GM23338 (cell line): ENCODE results near the gene ABCB11. TPM values are rescaled to one million over a fixed set of nuclear protein-coding genes. Genes with fewer than 3 reads are reported as not detected.

ENCODE experiments used
- ATAC-seq: fragments of 200-7000 bp; cut with Tn5 transposase; 3 replicates; pipeline ENCODE4 v1.9.1; 2020
- DNase-seq: peaks from one replicate; pipeline ENCODE4 v3.0.0-alpha.2; 2015; ENCODE audit warnings: low spot score
- H2AFZ ChIP-seq: fragments of 200-600 bp; sonication (generic); 2 replicates; pipeline ENCODE4 v1.8.0; 2016; ENCODE audit warnings: antibody characterized with exemption, mild to moderate bottlenecking, moderate library complexity
- H3F3A ChIP-seq: fragments of 200-600 bp; sonication (generic); replicated peaks from 2 replicates; pipeline ENCODE4 v1.8.0; 2017; ENCODE audit warnings: antibody characterized with exemption, mixed run types, low read depth
- H3K27ac ChIP-seq: fragments of 200-600 bp; sonication (generic); 2 replicates; pipeline ENCODE4 v1.6.1; 2016; ENCODE audit warnings: low read depth
- H3K27me3 ChIP-seq: fragments of 200-600 bp; sonication (generic); 2 replicates; pipeline ENCODE4 v1.8.0; 2016; ENCODE audit warnings: mild to moderate bottlenecking, mixed run types, moderate library complexity; ENCODE audit not compliant: insufficient read depth
- H3K36me3 ChIP-seq: fragments of 200-600 bp; sonication (generic); 2 replicates; pipeline ENCODE4 v1.8.0; 2016; ENCODE audit warnings: mild to moderate bottlenecking; ENCODE audit not compliant: insufficient read depth
- H3K4me1 ChIP-seq: fragments of 200-600 bp; sonication (generic); 2 replicates; pipeline ENCODE4 v1.8.0; 2016; ENCODE audit warnings: mild to moderate bottlenecking, moderate library complexity; ENCODE audit not compliant: insufficient read depth
- H3K4me2 ChIP-seq: fragments of 200-600 bp; sonication (generic); 2 replicates; pipeline ENCODE4 v1.7.1; 2017; ENCODE audit warnings: mixed run types
- H3K4me3 ChIP-seq: fragments of 200-600 bp; sonication (generic); 2 replicates; pipeline ENCODE4 v1.6.1; 2016; ENCODE audit warnings: mixed run types
- H3K79me2 ChIP-seq: fragments of 200-600 bp; sonication (generic); replicated peaks from 2 replicates; pipeline ENCODE4 v1.8.0; 2017; ENCODE audit warnings: mild to moderate bottlenecking; ENCODE audit not compliant: insufficient read depth
- H3K9me2 ChIP-seq: fragments of 200-600 bp; sonication (generic); 2 replicates; pipeline ENCODE4 v1.8.0; 2017; ENCODE audit not compliant: insufficient read depth
- H4K20me1 ChIP-seq: fragments of 200-600 bp; sonication (generic); replicated peaks from 2 replicates; pipeline ENCODE4 v1.8.0; 2017; ENCODE audit warnings: mild to moderate bottlenecking; ENCODE audit not compliant: insufficient read depth
- H3K27ac Mint-ChIP-seq: 2 replicates; pipeline ENCODE4 v1.8.0; 2020; ENCODE audit warnings: inconsistent platforms, mild to moderate bottlenecking, moderate library complexity, mixed read lengths
- H3K27me3 Mint-ChIP-seq: 3 replicates; pipeline ENCODE4 v1.8.0; 2022; ENCODE audit warnings: low read depth, mild to moderate bottlenecking, moderate library complexity, mixed read lengths, inconsistent platforms; ENCODE audit not compliant: insufficient read depth, poor library complexity
- H3K36me3 Mint-ChIP-seq: 3 replicates; pipeline ENCODE4 v1.8.0; 2021; ENCODE audit warnings: low read depth, mild to moderate bottlenecking, inconsistent platforms, moderate library complexity, mixed read lengths
- H3K4me1 Mint-ChIP-seq: 3 replicates; pipeline ENCODE4 v1.8.0; 2020; ENCODE audit warnings: mild to moderate bottlenecking, inconsistent platforms, mixed read lengths
- H3K4me3 Mint-ChIP-seq: 3 replicates; pipeline ENCODE4 v1.8.0; 2021; ENCODE audit warnings: moderate library complexity, mild to moderate bottlenecking, inconsistent platforms, mixed read lengths
- H3K9me3 Mint-ChIP-seq: 3 replicates; pipeline ENCODE4 v1.8.0; 2020; ENCODE audit warnings: moderate library complexity, mild to moderate bottlenecking, inconsistent platforms, mixed read lengths
- CREB1 ChIP-seq: fragments of 250-450 bp; sonication (Bioruptor Pico); IDR thresholded peaks from 2 replicates; pipeline ENCODE4 v1.5.0; 2020; ENCODE audit warnings: low read depth, mild to moderate bottlenecking, moderate library complexity
- EZH2phosphoT487 ChIP-seq: fragments of 200-600 bp; sonication (generic); IDR thresholded peaks from one replicate; pipeline ENCODE4 v1.8.1; 2018; ENCODE audit warnings: antibody characterized with exemption; ENCODE audit not compliant: unreplicated experiment
- NANOG ChIP-seq: IDR thresholded peaks from 2 replicates; pipeline ENCODE4 v1.6.1; 2016; ENCODE audit warnings: antibody characterized with exemption, borderline replicate concordance
- POLR2AphosphoS5 ChIP-seq: IDR thresholded peaks from 2 replicates; pipeline ENCODE4 v1.6.1; 2016; ENCODE audit warnings: antibody characterized with exemption, low read depth
- ZNF114 ChIP-seq: fragments of 250-450 bp; sonication (Bioruptor Pico); IDR thresholded peaks from 2 replicates; pipeline ENCODE4 v1.5.0; 2020; ENCODE audit warnings: mild to moderate bottlenecking, moderate library complexity
- polyA plus RNA-seq: library from polyadenylated mRNA; unstranded; fragments of >200 nt; fragmentation: Nextera tagmentation; extraction: Ambion mirVana; gene quantifications from 2 replicates; pipeline ENCODE4 v1.2.1, GENCODE V29; 2016
- total RNA-seq: library from RNA; depleted of rRNA; stranded (reverse); fragments of >200 nt; shearing (Covaris generic); gene quantifications from 2 replicates; pipeline ENCODE4 v1.2.3, GENCODE V29; 2014
- TF ChIP-seq, protein P1 (sequence below): fragments of 250-450 bp; sonication (Bioruptor Pico); IDR thresholded peaks from 2 replicates; pipeline ENCODE4 v1.5.0; 2020; ENCODE audit warnings: mild to moderate bottlenecking, moderate library complexity
- TF ChIP-seq, protein P2 (sequence below), 2 experiments: fragments of 200-600 bp in 1 of 2; sonication (generic) in 1 of 2; conservative IDR thresholded peaks; 2 replicates each; pipeline versions ENCODE4 v1.5.1 to v1.6.1; 2016 to 2017; ENCODE audit warnings: antibody characterized with exemption in 2 of 2, low read depth in 2 of 2, mild to moderate bottlenecking in 2 of 2, moderate library complexity in 1 of 2
- TF ChIP-seq, protein P3 (sequence below): IDR thresholded peaks from one replicate; pipeline ENCODE4 v1.6.1; 2018; ENCODE audit warnings: antibody characterized with exemption; ENCODE audit not compliant: unreplicated experiment

ABCB11 gene
- total and polyA plus RNA-seq, 2 experiments from 2014 or later: not detected

DNA sequence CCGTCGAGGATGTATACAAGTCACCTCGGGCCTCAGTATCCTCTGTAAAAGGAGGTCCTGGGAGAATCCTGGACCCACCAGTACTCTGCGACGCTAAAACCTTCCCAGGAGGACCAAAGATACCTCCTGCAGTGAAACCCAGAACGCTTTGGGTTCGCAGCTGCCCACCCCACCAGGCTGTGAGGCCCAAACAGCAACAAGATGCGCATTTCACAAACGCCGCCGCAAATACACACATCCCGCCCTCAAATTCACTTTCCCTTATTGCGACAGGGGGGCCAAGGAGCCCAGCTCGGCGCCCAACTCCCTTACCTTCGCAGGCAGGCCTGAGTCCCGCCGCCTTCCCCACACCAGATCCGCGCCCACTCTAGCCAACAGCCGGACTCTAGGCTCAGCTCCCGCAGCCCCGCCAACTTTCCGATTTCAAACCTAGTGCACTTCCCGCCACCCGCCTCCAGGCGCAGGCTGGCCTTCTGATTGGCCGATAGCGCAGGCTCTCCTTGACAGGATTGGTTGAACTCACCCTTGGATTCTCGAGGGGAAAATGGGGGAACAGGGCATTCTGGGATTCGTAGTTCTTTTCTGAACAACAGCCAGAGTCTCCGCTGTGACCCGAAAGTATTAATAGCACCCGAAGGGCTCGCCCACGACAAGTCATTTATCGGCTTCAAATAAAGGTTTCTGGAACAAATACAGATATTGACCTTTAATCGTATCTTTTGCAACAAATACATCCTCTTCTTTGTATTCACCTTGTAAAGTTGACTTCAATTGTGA, 140.9 kb downstream of the ABCB11 start, which contains the start of gene SPC25 (continued):
- TF ChIP-seq CREB1 (CRISPR knock-in tag) (peak; percentile 25; the same call in 1 of the 2 replicates), POLR2AphosphoS5 (peak; percentile 89), ZNF114 (CRISPR knock-in tag) (no peak)
- TF ChIP-seq, protein P1, sequence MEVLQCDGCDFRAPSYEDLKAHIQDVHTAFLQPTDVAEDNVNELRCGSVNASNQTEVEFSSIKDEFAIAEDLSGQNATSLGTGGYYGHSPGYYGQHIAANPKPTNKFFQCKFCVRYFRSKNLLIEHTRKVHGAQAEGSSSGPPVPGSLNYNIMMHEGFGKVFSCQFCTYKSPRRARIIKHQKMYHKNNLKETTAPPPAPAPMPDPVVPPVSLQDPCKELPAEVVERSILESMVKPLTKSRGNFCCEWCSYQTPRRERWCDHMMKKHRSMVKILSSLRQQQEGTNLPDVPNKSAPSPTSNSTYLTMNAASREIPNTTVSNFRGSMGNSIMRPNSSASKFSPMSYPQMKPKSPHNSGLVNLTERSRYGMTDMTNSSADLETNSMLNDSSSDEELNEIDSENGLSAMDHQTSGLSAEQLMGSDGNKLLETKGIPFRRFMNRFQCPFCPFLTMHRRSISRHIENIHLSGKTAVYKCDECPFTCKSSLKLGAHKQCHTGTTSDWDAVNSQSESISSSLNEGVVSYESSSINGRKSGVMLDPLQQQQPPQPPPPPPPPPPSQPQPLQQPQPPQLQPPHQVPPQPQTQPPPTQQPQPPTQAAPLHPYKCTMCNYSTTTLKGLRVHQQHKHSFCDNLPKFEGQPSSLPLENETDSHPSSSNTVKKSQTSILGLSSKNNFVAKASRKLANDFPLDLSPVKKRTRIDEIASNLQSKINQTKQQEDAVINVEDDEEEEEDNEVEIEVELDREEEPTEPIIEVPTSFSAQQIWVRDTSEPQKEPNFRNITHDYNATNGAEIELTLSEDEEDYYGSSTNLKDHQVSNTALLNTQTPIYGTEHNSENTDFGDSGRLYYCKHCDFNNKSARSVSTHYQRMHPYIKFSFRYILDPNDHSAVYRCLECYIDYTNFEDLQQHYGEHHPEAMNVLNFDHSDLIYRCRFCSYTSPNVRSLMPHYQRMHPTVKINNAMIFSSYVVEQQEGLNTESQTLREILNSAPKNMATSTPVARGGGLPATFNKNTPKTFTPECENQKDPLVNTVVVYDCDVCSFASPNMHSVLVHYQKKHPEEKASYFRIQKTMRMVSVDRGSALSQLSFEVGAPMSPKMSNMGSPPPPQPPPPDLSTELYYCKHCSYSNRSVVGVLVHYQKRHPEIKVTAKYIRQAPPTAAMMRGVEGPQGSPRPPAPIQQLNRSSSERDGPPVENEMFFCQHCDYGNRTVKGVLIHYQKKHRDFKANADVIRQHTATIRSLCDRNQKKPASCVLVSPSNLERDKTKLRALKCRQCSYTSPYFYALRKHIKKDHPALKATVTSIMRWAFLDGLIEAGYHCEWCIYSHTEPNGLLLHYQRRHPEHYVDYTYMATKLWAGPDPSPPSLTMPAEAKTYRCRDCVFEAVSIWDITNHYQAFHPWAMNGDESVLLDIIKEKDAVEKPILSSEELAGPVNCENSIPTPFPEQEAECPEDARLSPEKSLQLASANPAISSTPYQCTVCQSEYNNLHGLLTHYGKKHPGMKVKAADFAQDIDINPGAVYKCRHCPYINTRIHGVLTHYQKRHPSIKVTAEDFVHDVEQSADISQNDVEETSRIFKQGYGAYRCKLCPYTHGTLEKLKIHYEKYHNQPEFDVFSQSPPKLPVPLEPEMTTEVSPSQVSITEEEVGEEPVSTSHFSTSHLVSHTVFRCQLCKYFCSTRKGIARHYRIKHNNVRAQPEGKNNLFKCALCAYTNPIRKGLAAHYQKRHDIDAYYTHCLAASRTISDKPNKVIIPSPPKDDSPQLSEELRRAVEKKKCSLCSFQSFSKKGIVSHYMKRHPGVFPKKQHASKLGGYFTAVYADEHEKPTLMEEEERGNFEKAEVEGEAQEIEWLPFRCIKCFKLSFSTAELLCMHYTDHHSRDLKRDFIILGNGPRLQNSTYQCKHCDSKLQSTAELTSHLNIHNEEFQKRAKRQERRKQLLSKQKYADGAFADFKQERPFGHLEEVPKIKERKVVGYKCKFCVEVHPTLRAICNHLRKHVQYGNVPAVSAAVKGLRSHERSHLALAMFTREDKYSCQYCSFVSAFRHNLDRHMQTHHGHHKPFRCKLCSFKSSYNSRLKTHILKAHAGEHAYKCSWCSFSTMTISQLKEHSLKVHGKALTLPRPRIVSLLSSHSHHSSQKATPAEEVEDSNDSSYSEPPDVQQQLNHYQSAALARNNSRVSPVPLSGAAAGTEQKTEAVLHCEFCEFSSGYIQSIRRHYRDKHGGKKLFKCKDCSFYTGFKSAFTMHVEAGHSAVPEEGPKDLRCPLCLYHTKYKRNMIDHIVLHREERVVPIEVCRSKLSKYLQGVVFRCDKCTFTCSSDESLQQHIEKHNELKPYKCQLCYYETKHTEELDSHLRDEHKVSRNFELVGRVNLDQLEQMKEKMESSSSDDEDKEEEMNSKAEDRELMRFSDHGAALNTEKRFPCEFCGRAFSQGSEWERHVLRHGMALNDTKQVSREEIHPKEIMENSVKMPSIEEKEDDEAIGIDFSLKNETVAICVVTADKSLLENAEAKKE (CRISPR knock-in tag): no peak
- TF ChIP-seq, protein P2, sequence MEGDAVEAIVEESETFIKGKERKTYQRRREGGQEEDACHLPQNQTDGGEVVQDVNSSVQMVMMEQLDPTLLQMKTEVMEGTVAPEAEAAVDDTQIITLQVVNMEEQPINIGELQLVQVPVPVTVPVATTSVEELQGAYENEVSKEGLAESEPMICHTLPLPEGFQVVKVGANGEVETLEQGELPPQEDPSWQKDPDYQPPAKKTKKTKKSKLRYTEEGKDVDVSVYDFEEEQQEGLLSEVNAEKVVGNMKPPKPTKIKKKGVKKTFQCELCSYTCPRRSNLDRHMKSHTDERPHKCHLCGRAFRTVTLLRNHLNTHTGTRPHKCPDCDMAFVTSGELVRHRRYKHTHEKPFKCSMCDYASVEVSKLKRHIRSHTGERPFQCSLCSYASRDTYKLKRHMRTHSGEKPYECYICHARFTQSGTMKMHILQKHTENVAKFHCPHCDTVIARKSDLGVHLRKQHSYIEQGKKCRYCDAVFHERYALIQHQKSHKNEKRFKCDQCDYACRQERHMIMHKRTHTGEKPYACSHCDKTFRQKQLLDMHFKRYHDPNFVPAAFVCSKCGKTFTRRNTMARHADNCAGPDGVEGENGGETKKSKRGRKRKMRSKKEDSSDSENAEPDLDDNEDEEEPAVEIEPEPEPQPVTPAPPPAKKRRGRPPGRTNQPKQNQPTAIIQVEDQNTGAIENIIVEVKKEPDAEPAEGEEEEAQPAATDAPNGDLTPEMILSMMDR (conservative IDR thresholded peaks at IDR 0.05; ENCODE audit: low read depth in 2 of 2): no peak

DNA sequence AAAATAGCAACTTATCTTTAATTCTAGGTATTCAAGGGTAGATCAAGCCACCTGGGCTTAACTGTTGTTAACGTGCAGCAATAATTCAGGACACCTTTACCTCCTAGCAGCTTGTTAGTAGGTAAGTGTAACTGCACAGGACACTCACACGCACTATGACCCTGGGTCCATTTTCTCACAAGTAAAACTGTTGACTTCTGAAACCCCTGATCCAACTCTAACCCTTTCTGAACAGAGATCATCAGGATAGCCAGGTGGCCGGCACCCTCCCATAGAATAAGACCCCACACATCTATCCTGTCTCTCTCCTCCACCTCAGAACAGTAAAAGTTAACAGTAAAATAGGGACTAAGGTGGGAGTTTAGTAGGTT, 141.5 kb downstream of the ABCB11 start:
- Histone ChIP-seq H3K27ac (no peak overlapping the region), H2AFZ (peak overlapping the region; percentile 86), H3K79me2 (peaks cover 8% of the 10 kb centered on the region), H3K36me3 (no peaks in the 10 kb centered on the region), H3K27me3 (no peaks in the 10 kb centered on the region), H3K4me3 (peak overlapping the region; percentile 70), H3K9me2 (no peaks in the 10 kb centered on the region), H3K4me2 (peak overlapping the region; percentile 81), H4K20me1 (no peaks in the 10 kb centered on the region), H3K4me1 (peaks cover 6% of the 10 kb centered on the region; the same call in 1 of the 2 replicates), H3F3A (no peaks in the 10 kb centered on the region)
- peaks cover 2% of the 10 kb centered on the region for H3K27me3 Mint-ChIP-seq
- H3K4me3 Mint-ChIP-seq: peak overlapping the region; percentile 97
- ATAC-seq: no peak; the same call in 2 of the 3 replicates
- no peak overlapping the region for H3K27ac Mint-ChIP-seq
- peaks cover 26% of the 10 kb centered on the region for H3K36me3 Mint-ChIP-seq
- DNase-seq: no peak
- peaks cover 2% of the 10 kb centered on the region; the same call in 1 of the 3 replicates for H3K4me1 Mint-ChIP-seq
- no peaks in the 10 kb centered on the region for H3K9me3 Mint-ChIP-seq
- TF ChIP-seq NANOG: no peak
- TF ChIP-seq POLR2AphosphoS5: no peak
- no peak for TF ChIP-seq ZNF114 (CRISPR knock-in tag)
- TF ChIP-seq, protein P3, sequence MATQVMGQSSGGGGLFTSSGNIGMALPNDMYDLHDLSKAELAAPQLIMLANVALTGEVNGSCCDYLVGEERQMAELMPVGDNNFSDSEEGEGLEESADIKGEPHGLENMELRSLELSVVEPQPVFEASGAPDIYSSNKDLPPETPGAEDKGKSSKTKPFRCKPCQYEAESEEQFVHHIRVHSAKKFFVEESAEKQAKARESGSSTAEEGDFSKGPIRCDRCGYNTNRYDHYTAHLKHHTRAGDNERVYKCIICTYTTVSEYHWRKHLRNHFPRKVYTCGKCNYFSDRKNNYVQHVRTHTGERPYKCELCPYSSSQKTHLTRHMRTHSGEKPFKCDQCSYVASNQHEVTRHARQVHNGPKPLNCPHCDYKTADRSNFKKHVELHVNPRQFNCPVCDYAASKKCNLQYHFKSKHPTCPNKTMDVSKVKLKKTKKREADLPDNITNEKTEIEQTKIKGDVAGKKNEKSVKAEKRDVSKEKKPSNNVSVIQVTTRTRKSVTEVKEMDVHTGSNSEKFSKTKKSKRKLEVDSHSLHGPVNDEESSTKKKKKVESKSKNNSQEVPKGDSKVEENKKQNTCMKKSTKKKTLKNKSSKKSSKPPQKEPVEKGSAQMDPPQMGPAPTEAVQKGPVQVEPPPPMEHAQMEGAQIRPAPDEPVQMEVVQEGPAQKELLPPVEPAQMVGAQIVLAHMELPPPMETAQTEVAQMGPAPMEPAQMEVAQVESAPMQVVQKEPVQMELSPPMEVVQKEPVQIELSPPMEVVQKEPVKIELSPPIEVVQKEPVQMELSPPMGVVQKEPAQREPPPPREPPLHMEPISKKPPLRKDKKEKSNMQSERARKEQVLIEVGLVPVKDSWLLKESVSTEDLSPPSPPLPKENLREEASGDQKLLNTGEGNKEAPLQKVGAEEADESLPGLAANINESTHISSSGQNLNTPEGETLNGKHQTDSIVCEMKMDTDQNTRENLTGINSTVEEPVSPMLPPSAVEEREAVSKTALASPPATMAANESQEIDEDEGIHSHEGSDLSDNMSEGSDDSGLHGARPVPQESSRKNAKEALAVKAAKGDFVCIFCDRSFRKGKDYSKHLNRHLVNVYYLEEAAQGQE: no peak
- TF ChIP-seq CREB1 (CRISPR knock-in tag): no peak
- TF ChIP-seq EZH2phosphoT487: no peak
